Lower leg skin (tissue), 3 donors: Measurements from ENCODE around the gene TMEM147.

Source experiments
- POLR2A ChIP-seq, 2 donors: fragments of 450-650 bp; IDR thresholded peaks; one replicate each; pipeline ENCODE4 v1.6.1; 2016 to 2017; ENCODE audit warnings: antibody characterized with exemption in 2 of 2, mild to moderate bottlenecking in 1 of 2, moderate library complexity in 1 of 2
- TF ChIP-seq, protein P1 (sequence below), 3 donors: fragments of 450-650 bp; IDR thresholded peaks; one replicate each; pipeline ENCODE4 v1.5.1; 2016; ENCODE audit warnings: antibody characterized with exemption in 3 of 3, mild to moderate bottlenecking in 3 of 3, moderate library complexity in 2 of 3

GRCh38 chr19:35540356-35540927 lies 5.0 kb upstream of the TMEM147 start:
- TF ChIP-seq POLR2A (IDR thresholded peaks at IDR 0.05), result no peak
- TF ChIP-seq, protein P1, sequence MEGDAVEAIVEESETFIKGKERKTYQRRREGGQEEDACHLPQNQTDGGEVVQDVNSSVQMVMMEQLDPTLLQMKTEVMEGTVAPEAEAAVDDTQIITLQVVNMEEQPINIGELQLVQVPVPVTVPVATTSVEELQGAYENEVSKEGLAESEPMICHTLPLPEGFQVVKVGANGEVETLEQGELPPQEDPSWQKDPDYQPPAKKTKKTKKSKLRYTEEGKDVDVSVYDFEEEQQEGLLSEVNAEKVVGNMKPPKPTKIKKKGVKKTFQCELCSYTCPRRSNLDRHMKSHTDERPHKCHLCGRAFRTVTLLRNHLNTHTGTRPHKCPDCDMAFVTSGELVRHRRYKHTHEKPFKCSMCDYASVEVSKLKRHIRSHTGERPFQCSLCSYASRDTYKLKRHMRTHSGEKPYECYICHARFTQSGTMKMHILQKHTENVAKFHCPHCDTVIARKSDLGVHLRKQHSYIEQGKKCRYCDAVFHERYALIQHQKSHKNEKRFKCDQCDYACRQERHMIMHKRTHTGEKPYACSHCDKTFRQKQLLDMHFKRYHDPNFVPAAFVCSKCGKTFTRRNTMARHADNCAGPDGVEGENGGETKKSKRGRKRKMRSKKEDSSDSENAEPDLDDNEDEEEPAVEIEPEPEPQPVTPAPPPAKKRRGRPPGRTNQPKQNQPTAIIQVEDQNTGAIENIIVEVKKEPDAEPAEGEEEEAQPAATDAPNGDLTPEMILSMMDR (IDR thresholded peaks at IDR 0.05), result no peak
